ENCODE data around the gene RNF14. TPM values are rescaled to one million over a fixed set of nuclear protein-coding genes. Genes with fewer than 3 reads are reported as not detected.

Gene RNF14
- polyA plus RNA-seq, 1 donor from 2014 or later: 29.4 TPM

DNA sequence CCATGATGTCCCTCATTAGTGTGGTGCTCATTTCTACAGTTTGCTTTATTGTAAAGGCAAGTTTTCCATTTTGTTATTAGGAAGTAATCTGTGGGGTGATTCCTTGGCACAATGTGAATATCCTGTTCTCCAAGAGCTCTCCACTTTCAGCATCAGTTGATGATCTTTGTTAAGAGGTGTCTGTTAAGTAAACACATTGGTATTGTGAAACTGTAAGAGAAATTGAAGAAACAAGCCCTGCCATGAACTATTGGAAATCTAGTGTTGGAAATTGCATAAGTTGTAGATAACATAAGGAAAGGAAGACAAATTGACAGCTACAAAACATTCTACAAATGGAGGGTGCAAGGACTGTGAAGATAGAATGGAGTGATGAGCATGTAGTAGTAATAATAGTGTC, 17.2 kb downstream of the RNF14 start:
- H3K36me3 Mint-ChIP-seq: peaks cover 5% of the 10 kb centered on the region
- H3K4me1 Mint-ChIP-seq: no peaks in the 10 kb centered on the region
- H3K27me3 Mint-ChIP-seq: no peaks in the 10 kb centered on the region
- no peak overlapping the region for H3K4me3 Mint-ChIP-seq
- H3K9me3 Mint-ChIP-seq: no peaks in the 10 kb centered on the region
- peak overlapping the region in 1 of 3 donors; percentile 6 for H3K27ac Mint-ChIP-seq

DNA sequence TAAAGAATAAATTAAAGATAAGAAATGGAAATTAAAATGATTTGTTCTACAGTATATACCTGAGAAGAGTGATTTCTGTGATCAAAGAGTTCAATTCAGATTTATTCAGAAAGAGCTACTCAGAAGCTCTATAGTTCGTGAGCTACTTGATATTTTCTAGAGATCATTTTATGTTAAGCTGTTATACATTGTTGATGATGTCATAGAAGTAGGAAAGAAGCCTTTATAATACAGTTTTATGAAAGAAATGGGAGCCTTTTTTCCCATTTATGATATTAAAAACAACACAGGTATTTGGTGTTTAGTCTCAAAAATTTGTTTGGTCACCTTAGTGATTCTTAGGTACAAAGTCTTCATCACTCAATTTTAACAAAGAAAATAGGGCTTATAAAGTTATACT, 20.8 kb downstream of the RNF14 start:
- no peak overlapping the region for H3K4me3 Mint-ChIP-seq
- H3K27me3 Mint-ChIP-seq: no peaks in the 10 kb centered on the region
- H3K27ac Mint-ChIP-seq: no peak overlapping the region
- peaks cover 3% of the 10 kb centered on the region for H3K36me3 Mint-ChIP-seq
- peaks cover 2 to 5% (median 3%) of the 10 kb centered on the region in 3 donors for H3K4me1 Mint-ChIP-seq
- no peaks in the 10 kb centered on the region for H3K9me3 Mint-ChIP-seq

DNA sequence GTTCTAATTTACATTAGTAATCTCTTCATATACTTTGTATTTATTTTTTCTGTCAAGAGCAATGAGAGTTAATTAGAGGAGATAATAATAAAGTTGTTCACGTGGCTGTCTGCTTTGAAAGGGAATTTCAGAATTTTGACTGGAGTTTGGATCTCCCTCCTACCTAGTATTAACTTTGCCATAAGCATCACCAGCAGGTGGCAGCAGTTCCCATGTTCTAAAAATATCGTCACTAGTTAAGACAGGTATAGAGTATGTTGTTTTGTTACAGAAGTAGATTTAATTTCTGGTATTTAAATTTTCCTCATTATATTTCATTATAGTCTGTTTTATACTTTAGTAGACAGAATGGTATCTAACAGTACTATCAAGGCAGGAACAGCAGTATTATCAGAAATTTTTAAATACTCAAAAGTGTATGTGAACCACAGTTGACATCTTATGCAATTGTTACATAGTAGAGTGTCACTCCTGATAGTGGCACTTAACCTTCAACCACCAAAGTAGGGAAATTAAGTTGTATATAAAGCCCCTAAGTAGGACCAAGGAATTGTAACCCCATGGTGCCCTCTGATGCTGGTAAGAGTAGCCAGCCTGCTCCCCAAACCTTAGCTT, 23.6 kb downstream of the RNF14 start:
- Mint-ChIP-seq H3K27me3 (no peaks in the 10 kb centered on the region), H3K4me3 (no peak overlapping the region), H3K27ac (no peak overlapping the region), H3K4me1 (peaks cover 2 to 10% (median 3%) of the 10 kb centered on the region in 3 donors), H3K9me3 (no peaks in the 10 kb centered on the region), H3K36me3 (peaks cover 3% of the 10 kb centered on the region)

DNA sequence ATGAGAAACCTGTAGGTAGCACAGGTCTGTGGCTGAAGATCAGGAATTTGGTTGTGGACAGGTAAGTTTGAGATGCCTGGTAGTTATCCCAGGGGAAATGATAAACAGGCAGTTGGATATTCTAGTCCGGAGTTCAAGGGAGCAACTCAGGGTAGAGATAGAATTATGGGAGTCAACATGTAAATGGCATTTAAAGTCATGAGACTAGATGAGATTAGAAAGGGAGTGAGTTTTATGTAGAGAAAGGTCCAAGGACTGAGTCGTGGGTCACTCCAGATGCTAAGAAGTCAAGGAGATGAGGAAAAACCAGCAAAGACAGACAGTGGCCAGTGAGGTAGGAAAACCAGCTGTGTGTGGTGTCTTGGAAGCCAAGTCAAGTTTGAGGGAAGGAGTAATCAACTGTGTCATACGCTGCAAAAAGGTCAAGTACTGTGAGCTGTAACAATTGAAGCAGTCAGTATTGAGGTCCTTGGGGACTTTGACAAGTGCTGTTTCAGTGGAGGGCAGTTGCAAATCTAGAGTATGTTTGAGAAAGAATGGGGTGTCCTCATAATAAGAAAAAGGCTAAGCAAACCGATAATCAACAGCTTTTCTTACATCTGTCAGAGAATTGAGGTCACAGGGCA, 25.7 kb downstream of the RNF14 start:
- Mint-ChIP-seq H3K27me3 (no peaks in the 10 kb centered on the region), H3K4me3 (no peak overlapping the region), H3K9me3 (no peaks in the 10 kb centered on the region), H3K4me1 (peaks cover 2 to 10% (median 3%) of the 10 kb centered on the region in 3 donors), H3K36me3 (peaks cover 3% of the 10 kb centered on the region), H3K27ac (peak overlapping the region in 1 of 3 donors; percentile 77)

DNA sequence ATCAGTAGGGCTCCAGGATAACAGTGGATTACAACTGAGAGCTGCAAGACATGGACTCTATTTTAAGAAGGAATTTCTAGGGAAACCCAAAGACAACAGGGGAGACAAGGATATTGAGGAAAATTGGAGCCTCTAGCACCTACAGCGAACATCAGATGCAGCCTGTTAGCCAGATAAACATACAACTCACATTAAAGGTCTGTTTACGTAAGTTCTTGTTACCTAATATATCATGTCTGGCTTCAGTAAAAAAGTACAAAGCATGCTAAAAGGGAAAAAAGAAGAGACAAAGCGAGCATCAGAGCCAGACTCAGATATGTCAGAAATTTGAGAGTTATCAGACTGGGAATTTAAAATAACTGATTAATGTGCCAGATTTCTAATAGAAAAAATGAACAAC, 26.8 kb downstream of the RNF14 start:
- Mint-ChIP-seq H3K9me3 (no peaks in the 10 kb centered on the region), H3K27me3 (no peaks in the 10 kb centered on the region), H3K27ac (no peak overlapping the region), H3K4me1 (peaks cover 2 to 10% (median 3%) of the 10 kb centered on the region in 3 donors), H3K36me3 (peaks cover 3% of the 10 kb centered on the region), H3K4me3 (no peak overlapping the region)

DNA sequence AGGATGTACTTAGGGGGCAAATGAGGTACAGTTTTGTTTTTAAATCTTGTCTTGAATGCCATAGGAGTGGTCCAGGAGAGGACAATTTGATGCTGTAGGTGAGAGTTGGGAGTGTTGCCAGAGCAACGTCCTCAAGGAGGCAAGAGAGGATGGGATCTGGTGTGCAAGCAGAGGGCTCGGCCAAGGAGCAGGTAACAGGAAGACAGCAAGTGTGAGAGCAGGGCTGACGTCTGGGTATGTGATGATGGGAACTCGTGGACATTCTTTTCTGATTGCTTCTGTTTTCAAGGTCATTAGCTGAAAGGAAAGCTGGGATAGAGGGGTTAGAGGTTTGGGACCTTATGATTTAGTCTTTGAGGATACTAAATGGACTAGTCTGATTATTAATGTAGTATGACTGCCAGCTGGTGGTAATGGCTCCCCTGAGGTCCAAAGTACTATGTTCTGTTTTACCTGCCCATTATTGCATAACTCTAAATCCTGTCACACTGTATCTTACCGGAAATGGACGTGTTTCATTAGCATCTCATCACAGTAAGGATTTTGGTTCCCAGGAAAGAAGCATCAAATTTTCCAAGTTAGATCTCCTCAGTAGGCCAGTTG, 28.6 kb downstream of the RNF14 start:
- no peak overlapping the region for H3K4me3 Mint-ChIP-seq
- H3K4me1 Mint-ChIP-seq: peaks cover 0 to 6% (median 3%) of the 10 kb centered on the region in 3 donors
- no peaks in the 10 kb centered on the region for H3K9me3 Mint-ChIP-seq
- H3K27ac Mint-ChIP-seq: no peak overlapping the region
- H3K27me3 Mint-ChIP-seq: no peaks in the 10 kb centered on the region
- H3K36me3 Mint-ChIP-seq: peaks cover under 1% of the 10 kb centered on the region

DNA sequence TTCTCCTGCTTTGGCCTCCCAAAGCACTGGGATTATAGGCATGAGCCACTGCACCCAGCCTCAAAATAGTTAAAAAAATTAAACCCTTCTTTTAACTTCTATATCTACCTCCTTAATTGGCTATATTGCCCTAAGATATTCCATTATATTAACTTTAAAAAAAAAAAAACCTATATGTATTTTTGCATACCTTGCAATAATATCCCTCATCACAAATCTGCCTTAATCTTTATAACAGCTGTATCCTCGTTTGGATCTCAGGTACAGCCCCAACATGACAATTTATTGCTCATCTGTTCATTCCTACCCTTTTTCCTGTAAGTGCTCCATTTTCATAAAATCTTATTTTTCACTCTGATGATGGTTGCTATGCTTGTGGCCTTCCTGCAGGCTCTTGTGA, 31.3 kb downstream of the RNF14 start:
- no peaks in the 10 kb centered on the region for H3K9me3 Mint-ChIP-seq
- no peaks in the 10 kb centered on the region for H3K27me3 Mint-ChIP-seq
- H3K36me3 Mint-ChIP-seq: no peaks in the 10 kb centered on the region
- H3K27ac Mint-ChIP-seq: no peak overlapping the region
- H3K4me3 Mint-ChIP-seq: no peak overlapping the region
- peaks cover 0 to 4% (median 3%) of the 10 kb centered on the region in 3 donors for H3K4me1 Mint-ChIP-seq

DNA sequence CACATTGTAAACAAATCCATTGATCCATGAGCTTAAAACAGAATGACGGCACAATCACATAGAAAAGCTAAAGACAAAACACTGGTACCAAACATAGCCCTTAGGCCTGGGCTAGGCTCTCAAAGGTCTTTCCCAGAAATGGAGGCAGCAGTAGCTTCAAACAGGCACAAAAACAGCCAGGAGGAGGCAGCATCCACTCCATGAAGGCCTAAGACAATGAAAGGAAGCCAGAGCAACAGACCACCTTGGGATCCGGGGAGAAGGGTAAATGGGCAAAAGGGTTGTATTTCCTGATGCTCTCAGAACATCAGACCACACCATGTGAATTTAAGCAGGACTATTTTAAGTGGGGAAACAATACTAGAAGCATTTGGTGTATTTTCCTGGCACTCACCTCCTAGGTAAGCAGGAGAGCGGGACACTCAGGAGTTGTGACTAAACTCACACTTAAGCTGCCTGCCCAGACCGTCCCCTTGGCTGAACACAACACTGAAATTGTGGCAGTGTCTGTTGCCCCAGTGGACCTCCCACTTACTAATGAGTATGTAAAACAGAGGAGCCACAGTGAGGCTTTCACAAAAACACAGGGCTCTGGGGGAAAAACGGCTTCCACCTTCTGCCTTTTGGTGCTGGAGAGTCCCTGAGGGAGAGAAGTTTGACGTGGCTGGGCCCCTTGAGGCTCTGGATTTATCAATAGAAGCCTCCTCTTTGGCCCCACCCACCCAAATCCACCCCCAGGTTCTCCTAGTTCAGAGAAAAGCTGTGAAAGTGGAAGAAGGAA, 32.0 kb downstream of the RNF14 start:
- Mint-ChIP-seq H3K27me3 (no peaks in the 10 kb centered on the region), H3K4me1 (peaks cover 0 to 4% (median 3%) of the 10 kb centered on the region in 3 donors), H3K9me3 (no peaks in the 10 kb centered on the region), H3K27ac (peak overlapping the region in 1 of 3 donors; percentile 14), H3K4me3 (no peak overlapping the region), H3K36me3 (no peaks in the 10 kb centered on the region)

DNA sequence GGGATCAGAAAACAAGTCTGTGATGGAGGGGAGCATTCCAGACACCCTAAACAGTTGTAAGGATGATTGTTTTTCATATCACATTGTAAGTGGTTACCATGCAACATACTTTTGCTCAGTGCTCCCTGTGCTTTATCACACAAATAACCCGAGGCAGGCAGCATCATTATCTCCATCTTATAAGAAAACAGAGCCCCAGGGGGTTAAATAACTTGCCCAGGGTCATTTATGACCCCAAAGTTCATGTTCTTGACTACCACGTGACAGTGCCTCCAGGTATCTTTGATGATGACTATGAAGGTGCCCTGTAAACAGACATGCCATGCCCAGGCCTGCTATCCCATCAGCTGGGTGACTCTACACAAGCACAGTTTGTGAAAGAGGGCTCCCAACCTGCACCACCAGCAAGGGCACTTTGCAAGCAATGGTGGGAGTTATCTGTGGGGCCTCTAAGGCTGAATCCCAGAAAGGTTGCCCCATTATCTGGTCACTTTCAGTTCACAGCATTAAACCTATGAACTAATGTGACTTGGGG, 34.4 kb downstream of the RNF14 start:
- peaks cover 0 to 12% (median 10%) of the 10 kb centered on the region in 3 donors for H3K4me1 Mint-ChIP-seq
- H3K27me3 Mint-ChIP-seq: no peaks in the 10 kb centered on the region
- peaks cover 7% of the 10 kb centered on the region for H3K36me3 Mint-ChIP-seq
- H3K9me3 Mint-ChIP-seq: no peaks in the 10 kb centered on the region
- no peak overlapping the region for H3K4me3 Mint-ChIP-seq
- H3K27ac Mint-ChIP-seq: peak overlapping the region in 1 of 3 donors; percentile 47

DNA sequence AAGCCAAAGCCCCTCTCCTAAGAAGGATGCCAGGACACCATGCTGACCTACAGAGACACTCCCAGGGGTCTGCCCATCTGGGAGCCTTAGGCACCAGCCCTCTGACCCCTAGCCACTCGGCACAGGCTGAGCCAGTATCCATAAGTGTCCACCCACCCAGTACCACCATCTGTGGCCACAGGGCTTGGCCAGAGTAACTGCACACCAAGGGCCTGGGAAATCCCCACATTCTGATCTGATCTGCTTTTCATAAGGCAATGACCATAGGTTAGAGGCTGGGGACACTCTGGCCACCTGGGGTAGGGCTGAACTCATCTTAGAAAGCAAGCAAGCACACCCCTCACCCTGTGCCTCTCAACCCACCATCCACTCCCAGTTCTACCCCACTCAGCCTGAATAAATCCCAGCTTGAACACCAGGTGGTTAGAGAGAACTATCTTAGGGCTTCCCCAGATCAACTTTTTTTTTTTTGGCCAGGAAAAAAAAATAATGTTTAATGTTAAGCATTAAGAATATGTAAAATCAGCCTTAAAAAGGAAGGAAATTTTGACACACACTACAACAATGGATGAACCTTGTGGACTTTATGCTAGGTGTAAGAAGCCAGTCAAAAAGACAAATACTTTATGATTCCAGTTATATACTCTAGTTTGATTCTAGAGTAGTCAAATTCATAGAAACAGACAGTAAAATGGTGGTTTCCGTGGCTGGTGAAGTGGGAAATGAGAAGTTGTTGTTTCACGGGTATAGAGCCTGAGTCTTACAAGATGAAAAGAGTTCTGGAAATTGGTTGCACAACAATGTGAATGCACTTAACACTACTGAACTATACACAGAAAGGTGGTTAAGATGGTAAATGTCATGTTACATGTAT, 37.7 kb downstream of the RNF14 start:
- Mint-ChIP-seq H3K27ac (peak overlapping the region; percentile 1 to 49 (median 38)), H3K4me3 (peak overlapping the region in 2 of 4 donors; percentile 8 to 33), H3K9me3 (no peaks in the 10 kb centered on the region), H3K36me3 (peaks cover 7% of the 10 kb centered on the region), H3K27me3 (no peaks in the 10 kb centered on the region), H3K4me1 (peaks cover 0 to 15% (median 10%) of the 10 kb centered on the region in 3 donors)

DNA sequence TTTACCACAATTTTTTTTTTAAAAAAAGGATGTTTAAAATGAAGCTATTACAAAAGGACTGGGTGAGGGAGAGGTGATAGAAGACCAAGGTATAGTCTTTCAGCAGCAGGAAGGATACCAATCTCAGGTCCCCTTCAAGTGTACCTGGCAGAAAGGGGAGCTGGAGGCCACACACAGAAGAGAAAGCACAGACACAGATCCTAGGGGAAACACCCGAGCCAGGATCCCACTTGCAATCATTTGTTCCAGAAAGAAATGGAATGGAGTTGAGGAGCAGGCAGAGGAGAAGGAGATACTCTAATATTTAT, 38.3 kb downstream of the RNF14 start:
- H3K4me3 Mint-ChIP-seq: peak overlapping the region in 2 of 4 donors; percentile 8 to 46
- no peaks in the 10 kb centered on the region for H3K9me3 Mint-ChIP-seq
- peak overlapping the region in 2 of 3 donors; percentile 1 to 38 for H3K27ac Mint-ChIP-seq
- H3K36me3 Mint-ChIP-seq: peaks cover 7% of the 10 kb centered on the region
- peaks cover 0 to 15% (median 14%) of the 10 kb centered on the region in 3 donors for H3K4me1 Mint-ChIP-seq
- no peaks in the 10 kb centered on the region for H3K27me3 Mint-ChIP-seq

DNA sequence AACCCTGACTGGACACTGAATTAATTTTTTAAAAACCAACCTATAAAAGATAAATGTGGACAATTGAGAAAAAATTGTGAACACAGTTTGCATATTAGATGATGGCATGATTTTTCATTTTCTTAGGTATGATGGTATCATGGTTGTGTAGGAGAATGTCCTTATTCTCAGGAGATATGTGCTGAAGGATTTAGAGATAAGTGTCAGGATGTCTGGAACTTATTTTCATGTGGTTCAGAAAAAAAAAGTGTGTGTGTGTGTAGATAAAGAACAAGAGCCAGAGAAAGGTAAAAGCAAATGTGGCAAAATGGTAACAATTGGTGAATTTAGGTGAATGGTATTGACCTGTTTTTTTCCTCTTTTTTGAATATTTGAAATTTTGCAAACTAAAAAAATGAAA, 39.9 kb downstream of the RNF14 start:
- Mint-ChIP-seq H3K27ac (no peak overlapping the region), H3K4me1 (peaks cover 1 to 20% (median 15%) of the 10 kb centered on the region in 3 donors), H3K4me3 (peak overlapping the region in 1 of 4 donors; percentile 25), H3K27me3 (no peaks in the 10 kb centered on the region), H3K9me3 (no peaks in the 10 kb centered on the region), H3K36me3 (peaks cover 7% of the 10 kb centered on the region)

DNA sequence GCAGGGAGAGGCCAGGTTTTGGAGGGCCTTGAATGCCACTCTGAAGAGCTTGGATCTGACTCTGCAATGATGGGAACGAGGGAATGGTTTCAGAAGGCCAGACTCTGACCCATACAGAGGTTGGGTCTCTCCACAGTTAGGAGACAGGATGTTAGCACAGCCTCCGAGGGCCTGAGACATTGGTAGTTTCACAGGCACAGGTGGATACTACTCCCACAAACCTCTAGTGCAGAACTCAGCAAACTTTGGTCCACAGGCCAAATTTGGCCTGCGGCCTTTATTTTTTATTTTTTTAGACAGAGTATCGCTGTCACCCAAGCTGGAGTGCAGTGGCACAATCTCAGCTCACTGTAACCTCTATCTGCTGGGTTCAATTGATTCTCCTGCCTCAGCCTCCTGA, 41.0 kb downstream of the RNF14 start:
- Mint-ChIP-seq H3K4me1 (peaks cover 3 to 20% (median 15%) of the 10 kb centered on the region in 3 donors), H3K27ac (no peak overlapping the region)

DNA sequence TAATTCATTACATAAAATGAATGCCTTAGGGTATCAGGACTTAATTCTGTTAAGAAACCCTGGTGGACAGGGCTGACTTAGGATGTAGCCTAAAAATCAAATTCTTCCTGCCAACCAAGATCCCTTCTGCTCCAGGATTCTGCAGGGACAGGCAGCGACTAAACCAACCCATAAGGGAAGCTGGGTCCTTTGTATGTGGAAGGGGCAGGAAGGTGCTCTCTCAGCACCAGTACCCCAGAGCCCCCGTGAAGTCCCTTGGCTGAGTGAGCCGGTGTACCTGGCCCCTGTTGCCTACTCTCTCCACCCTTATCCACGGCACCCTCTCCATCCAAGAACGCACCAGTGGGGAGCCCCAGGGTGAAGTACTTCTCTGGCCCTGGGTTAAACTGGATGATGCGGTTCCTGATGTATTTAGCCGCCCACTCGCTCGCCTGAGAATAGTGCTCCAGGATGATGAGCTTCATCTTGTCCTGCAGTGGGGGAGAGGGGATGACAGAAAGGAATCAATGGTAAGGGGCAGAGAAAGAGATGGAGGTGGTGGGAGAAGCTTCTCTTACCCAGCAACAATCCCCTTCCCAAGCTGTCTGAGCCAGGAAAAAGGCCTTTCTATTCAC, 42.8 kb downstream of the RNF14 start:
- H3K36me3 Mint-ChIP-seq: peaks cover 7% of the 10 kb centered on the region
- H3K4me3 Mint-ChIP-seq: peak overlapping the region; percentile 73 to 91 (median 86)
- no peaks in the 10 kb centered on the region for H3K9me3 Mint-ChIP-seq
- peak overlapping the region in 2 of 3 donors; percentile 47 to 59 for H3K27ac Mint-ChIP-seq
- peaks cover 7 to 32% (median 21%) of the 10 kb centered on the region in 3 donors for H3K4me1 Mint-ChIP-seq
- no peaks in the 10 kb centered on the region for H3K27me3 Mint-ChIP-seq

More for the DNA sequence above, 41.0 kb downstream of the RNF14 start:
- H3K27me3 Mint-ChIP-seq: no peaks in the 10 kb centered on the region
- no peak overlapping the region for H3K4me3 Mint-ChIP-seq
- H3K36me3 Mint-ChIP-seq: peaks cover 7% of the 10 kb centered on the region
- no peaks in the 10 kb centered on the region for H3K9me3 Mint-ChIP-seq

Measured in IgD-negative memory B cell (primary cell).